HEK293 (cell line): Measurements from ENCODE around the gene ELMO1.

Experiments used
- ZNF776 ChIP-seq: fragments of 450-650 bp; formaldehyde crosslinking; IDR thresholded peaks from 2 replicates; pipeline ENCODE4 v1.5.0; 2017; ENCODE audit warnings: missing biosample characterization, missing genetic modification characterization, borderline replicate concordance
- TF ChIP-seq, protein P1 (sequence below): fragments of 450-650 bp; formaldehyde crosslinking; IDR thresholded peaks from 2 replicates; pipeline ENCODE4 v1.5.1; 2016; ENCODE audit warnings: missing biosample characterization, missing genetic modification characterization
- TF ChIP-seq, protein P2 (sequence below): sonication (generic); formaldehyde crosslinking; IDR thresholded peaks from 2 replicates; pipeline ENCODE4 v1.8.1; 2022; ENCODE audit warnings: mild to moderate bottlenecking, moderate library complexity, missing genetic modification reagents
- TF ChIP-seq, protein P3 (sequence below): fragments of 450-650 bp; formaldehyde crosslinking; IDR thresholded peaks from 2 replicates; pipeline ENCODE4 v1.5.1; 2016; ENCODE audit warnings: missing biosample characterization, missing genetic modification characterization

DNA sequence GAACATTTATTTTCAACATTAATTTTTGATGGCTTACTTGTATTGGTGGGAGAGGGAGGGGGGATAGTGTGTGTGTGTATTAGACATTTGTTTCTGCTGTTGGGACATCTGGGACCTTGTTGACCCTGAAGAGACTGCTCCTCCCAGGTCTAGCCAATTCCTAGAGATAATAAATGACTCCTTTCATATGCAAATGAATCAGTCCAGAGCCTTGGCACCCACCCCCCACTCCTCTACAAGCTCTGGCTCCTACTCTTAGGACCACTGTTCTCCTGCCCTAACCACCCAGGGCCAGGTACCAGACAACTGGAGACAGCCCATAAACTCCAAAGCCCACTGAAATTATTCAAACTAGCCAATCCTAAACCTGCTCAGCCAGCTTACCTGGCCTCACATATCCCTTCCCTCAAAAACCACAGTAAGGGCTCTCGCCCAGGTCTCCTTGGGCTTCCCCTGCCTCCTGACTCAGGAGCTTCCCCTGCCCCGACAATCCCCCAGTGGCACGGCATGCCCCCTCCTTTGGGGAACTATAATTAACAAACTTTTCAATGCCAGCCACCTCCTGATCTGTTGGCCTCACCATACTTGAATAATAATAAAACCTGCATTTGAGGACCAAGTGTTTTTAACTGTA, 233.3 kb downstream of the ELMO1 start:
- TF ChIP-seq, protein P1, sequence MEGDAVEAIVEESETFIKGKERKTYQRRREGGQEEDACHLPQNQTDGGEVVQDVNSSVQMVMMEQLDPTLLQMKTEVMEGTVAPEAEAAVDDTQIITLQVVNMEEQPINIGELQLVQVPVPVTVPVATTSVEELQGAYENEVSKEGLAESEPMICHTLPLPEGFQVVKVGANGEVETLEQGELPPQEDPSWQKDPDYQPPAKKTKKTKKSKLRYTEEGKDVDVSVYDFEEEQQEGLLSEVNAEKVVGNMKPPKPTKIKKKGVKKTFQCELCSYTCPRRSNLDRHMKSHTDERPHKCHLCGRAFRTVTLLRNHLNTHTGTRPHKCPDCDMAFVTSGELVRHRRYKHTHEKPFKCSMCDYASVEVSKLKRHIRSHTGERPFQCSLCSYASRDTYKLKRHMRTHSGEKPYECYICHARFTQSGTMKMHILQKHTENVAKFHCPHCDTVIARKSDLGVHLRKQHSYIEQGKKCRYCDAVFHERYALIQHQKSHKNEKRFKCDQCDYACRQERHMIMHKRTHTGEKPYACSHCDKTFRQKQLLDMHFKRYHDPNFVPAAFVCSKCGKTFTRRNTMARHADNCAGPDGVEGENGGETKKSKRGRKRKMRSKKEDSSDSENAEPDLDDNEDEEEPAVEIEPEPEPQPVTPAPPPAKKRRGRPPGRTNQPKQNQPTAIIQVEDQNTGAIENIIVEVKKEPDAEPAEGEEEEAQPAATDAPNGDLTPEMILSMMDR = no peak
- TF ChIP-seq ZNF776 (tag by site-specific recombination) = no peak
- TF ChIP-seq, protein P2, sequence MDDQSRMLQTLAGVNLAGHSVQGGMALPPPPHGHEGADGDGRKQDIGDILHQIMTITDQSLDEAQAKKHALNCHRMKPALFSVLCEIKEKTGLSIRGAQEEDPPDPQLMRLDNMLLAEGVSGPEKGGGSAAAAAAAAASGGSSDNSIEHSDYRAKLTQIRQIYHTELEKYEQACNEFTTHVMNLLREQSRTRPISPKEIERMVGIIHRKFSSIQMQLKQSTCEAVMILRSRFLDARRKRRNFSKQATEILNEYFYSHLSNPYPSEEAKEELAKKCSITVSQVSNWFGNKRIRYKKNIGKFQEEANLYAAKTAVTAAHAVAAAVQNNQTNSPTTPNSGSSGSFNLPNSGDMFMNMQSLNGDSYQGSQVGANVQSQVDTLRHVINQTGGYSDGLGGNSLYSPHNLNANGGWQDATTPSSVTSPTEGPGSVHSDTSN (CRISPR knock-in tag) = no peak
- TF ChIP-seq, protein P3, sequence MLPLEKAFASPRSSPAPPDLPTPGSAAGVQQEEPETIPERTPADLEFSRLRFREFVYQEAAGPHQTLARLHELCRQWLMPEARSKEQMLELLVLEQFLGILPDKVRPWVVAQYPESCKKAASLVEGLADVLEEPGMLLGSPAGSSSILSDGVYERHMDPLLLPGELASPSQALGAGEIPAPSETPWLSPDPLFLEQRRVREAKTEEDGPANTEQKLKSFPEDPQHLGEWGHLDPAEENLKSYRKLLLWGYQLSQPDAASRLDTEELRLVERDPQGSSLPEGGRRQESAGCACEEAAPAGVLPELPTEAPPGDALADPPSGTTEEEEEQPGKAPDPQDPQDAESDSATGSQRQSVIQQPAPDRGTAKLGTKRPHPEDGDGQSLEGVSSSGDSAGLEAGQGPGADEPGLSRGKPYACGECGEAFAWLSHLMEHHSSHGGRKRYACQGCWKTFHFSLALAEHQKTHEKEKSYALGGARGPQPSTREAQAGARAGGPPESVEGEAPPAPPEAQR (tag by site-specific recombination) = no peak
